ENCODE measurements around the gene SLC41A3. TPM values are rescaled to one million over a fixed set of nuclear protein-coding genes. Genes with fewer than 3 reads are reported as not detected.

SLC41A3 gene
- total RNA-seq (2014; rRNA removed; shearing (Covaris generic)): 34.5 and 43.6 TPM in 2 replicates

- peak; percentile 74 for DNase-seq (ENCODE audit: low spot score)
Observed at GRCh38 chr3:126083913-126084767, at the start of gene SLC41A3. Gene SLC41A3, minus strand, starts transcription at chr3:126084124. Its CDS starts 15,905 bp downstream, at chr3:126068219.

- no peak for DNase-seq (ENCODE audit: low spot score)
Observed at GRCh38 chr3:126133606-126134005, 49.7 kb upstream of the SLC41A3 start.

- no peak for DNase-seq (ENCODE audit: low spot score)
Observed at GRCh38 chr3:126132751-126133511, 49.0 kb upstream of the SLC41A3 start.

GRCh38 chr3:126131881-126132750, 48.2 kb upstream of the SLC41A3 start:
- DNase-seq (ENCODE audit: low spot score): no peak

GRCh38 chr3:126130981-126131745, 47.2 kb upstream of the SLC41A3 start:
- DNase-seq (ENCODE audit: low spot score): no peak

- no peak for DNase-seq (ENCODE audit: low spot score)
Observed at GRCh38 chr3:126130081-126130855, 46.3 kb upstream of the SLC41A3 start.

GRCh38 chr3:126129398-126129891, 45.5 kb upstream of the SLC41A3 start:
- no peak for DNase-seq (ENCODE audit: low spot score)

- no peak for DNase-seq (ENCODE audit: low spot score)
Observed at GRCh38 chr3:126128504-126129397, 44.8 kb upstream of the SLC41A3 start.

GRCh38 chr3:126127904-126128303, 44.0 kb upstream of the SLC41A3 start:
- no peak for DNase-seq (ENCODE audit: low spot score)

GRCh38 chr3:126127452-126127851, 43.5 kb upstream of the SLC41A3 start:
- no peak for DNase-seq (ENCODE audit: low spot score)

- DNase-seq (ENCODE audit: low spot score): no peak
Observed at GRCh38 chr3:126126811-126127431, 43.0 kb upstream of the SLC41A3 start.

GRCh38 chr3:126126286-126126685, 42.4 kb upstream of the SLC41A3 start:
- no peak for DNase-seq (ENCODE audit: low spot score)

- no peak for DNase-seq (ENCODE audit: low spot score)
Observed at GRCh38 chr3:126125781-126126251, 41.9 kb upstream of the SLC41A3 start.

GRCh38 chr3:126125341-126125740, 41.4 kb upstream of the SLC41A3 start:
- no peak for DNase-seq (ENCODE audit: low spot score)

GRCh38 chr3:126124896-126125295, 41.0 kb upstream of the SLC41A3 start:
- DNase-seq (ENCODE audit: low spot score): no peak

GRCh38 chr3:126124148-126124868, 40.4 kb upstream of the SLC41A3 start:
- no peak for DNase-seq (ENCODE audit: low spot score)

GRCh38 chr3:126121632-126122031, 37.7 kb upstream of the SLC41A3 start:
- no peak for DNase-seq (ENCODE audit: low spot score)

- DNase-seq (ENCODE audit: low spot score): no peak
Observed at GRCh38 chr3:126121074-126121473, 37.1 kb upstream of the SLC41A3 start.

All from H4 (cell line).